Measurements from ENCODE around the gene CADPS2.

CADPS2 gene

DNA sequence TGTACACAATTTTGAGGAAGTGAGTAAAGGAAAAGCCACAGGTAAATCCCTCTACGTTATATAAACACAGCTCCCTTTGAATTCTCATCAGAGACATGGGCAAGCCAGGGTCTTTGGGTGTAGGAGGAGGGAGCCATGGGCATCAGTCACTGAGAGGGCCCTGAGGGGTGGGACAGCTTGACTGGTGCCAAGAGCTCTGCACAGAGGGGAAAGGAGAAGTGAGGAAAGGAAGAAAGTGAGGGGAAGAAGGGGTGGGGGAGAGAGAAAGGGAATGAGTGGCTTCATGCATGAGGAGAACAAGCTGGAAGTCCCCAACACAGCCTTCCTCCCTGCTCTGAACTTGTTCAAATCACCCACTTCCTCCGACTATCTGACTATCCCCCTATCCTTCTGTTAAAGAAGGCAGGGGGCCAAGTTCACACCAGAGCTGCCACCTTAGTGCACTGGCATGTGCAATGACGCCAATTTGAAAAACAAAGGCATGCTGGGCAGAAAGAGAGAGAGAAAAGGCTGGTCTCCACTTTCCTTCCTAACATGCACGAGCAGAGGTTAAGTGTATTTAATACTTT lies 167.2 kb downstream of the CADPS2 start:
- no peak for DNase-seq (ENCODE audit: extremely low read depth, low read depth)
- TF ChIP-seq, protein P1, sequence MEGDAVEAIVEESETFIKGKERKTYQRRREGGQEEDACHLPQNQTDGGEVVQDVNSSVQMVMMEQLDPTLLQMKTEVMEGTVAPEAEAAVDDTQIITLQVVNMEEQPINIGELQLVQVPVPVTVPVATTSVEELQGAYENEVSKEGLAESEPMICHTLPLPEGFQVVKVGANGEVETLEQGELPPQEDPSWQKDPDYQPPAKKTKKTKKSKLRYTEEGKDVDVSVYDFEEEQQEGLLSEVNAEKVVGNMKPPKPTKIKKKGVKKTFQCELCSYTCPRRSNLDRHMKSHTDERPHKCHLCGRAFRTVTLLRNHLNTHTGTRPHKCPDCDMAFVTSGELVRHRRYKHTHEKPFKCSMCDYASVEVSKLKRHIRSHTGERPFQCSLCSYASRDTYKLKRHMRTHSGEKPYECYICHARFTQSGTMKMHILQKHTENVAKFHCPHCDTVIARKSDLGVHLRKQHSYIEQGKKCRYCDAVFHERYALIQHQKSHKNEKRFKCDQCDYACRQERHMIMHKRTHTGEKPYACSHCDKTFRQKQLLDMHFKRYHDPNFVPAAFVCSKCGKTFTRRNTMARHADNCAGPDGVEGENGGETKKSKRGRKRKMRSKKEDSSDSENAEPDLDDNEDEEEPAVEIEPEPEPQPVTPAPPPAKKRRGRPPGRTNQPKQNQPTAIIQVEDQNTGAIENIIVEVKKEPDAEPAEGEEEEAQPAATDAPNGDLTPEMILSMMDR (IDR thresholded peaks at IDR 0.05; ENCODE audit: low read depth, low read length) = no peak

DNA sequence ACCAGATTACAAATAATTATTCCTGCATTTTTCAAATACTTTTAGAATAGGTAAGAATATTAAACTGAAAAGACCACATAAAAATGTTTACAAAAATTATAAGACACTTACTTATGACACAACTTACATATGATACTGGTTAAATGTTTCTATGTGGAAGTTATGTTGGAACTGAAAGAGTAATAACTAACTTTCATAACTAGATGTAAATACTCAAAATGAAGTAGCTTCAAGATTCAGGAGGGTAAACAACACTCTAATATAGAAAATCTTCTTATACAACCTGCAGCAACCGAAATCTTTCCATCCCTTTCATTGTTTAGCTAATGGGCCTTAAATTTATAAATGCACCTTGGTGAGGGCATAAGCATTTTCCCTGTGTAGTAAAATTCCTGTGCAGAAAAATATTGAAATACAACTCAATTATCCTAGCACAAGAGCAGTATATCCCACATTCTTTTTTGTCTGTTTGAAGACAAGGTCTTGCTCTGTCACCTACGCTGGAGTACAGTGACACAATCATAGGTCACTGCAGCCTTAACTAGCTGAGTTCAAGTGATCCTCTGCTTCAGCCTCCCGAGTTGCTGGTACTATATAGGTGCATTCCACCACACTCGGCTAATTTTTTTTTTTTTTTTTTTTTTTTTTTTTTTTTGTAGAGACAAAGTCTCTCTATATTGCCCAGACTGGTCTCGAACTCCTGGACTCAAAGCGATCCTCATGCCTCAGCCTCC lies 168.7 kb downstream of the CADPS2 start:
- TF ChIP-seq, protein P1 (IDR thresholded peaks at IDR 0.05; ENCODE audit: low read depth, low read length) = no peak
- no peak for DNase-seq (ENCODE audit: extremely low read depth, low read depth)

GRCh38 chr7:122715183-122715582 lies 171.1 kb downstream of the CADPS2 start:
- TF ChIP-seq, protein P1 (IDR thresholded peaks at IDR 0.05; ENCODE audit: low read depth, low read length) = no peak
- DNase-seq (ENCODE audit: extremely low read depth, low read depth) = no peak

DNA sequence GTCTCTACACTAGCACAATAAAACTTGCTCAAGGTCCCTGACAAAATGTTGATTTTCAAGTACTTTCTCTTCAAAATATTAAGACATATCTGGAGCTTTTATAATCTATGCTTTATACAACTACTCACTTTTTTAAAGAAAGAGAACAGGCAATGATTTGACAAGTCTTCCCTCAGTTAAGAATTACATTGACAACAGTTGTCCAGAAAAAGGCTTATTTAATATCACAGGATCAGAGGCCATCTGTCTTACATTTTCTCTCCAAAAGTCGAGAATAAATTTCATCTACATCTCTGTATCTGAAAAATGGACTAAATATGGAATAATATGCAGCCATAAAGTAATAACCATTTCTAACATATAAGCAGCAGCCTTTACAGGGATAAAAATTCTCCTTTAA lies 175.3 kb downstream of the CADPS2 start:
- TF ChIP-seq, protein P1 (IDR thresholded peaks at IDR 0.05; ENCODE audit: low read depth, low read length) = no peak
- DNase-seq (ENCODE audit: extremely low read depth, low read depth) = no peak

- TF ChIP-seq, protein P1 (IDR thresholded peaks at IDR 0.05; ENCODE audit: low read depth, low read length) = no peak
- no peak for DNase-seq (ENCODE audit: extremely low read depth, low read depth)
These were observed 176.2 kb downstream of the CADPS2 start for GRCh38 chr7:122709930-122710646.

DNA sequence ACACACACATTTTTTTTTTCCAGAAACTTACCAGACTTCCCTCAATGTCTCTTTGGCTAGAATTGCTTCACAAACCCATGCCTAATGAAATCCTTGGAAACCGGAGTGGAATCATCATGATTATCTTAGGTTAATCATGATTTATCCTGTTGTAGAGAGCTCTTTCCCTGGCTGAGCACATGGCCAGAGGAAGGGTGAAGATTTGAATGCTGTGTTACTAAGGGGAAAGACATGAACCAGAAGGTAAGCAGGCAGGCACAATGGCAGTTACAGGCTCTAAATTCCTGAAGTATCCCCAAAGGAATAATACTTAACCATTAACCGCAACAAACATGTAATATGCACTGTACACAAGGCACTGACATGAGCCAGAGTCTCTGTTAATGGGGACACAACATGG lies 179.4 kb downstream of the CADPS2 start:
- TF ChIP-seq, protein P1 (IDR thresholded peaks at IDR 0.05; ENCODE audit: low read depth, low read length) = no peak
- DNase-seq (ENCODE audit: extremely low read depth, low read depth) = no peak

Data from AG09319 (cell line).